Uterus (tissue), 2 donors: ENCODE results near the gene IL4R.

Experiments
- CTCF ChIP-seq, 4 experiments: fragments of 200-600 bp in 2 of 4; fragments of 450-650 bp in 2 of 4; sonication (generic) in 2 of 4; IDR thresholded peaks; one replicate each; pipeline ENCODE4 v1.5.1; 2016 to 2019; ENCODE audit warnings: antibody characterized with exemption in 4 of 4, mild to moderate bottlenecking in 2 of 4, moderate library complexity in 1 of 4
- POLR2A ChIP-seq, 2 donors: fragments of 450-650 bp; IDR thresholded peaks; one replicate each; pipeline ENCODE4 v1.6.1; 2016; ENCODE audit warnings: antibody characterized with exemption in 2 of 2, mild to moderate bottlenecking in 1 of 2, moderate library complexity in 1 of 2

GRCh38 chr16:27365142-27366089 lies 51.6 kb downstream of the IL4R start:
- TF ChIP-seq CTCF (IDR thresholded peaks at IDR 0.05) (no peak), POLR2A (IDR thresholded peaks at IDR 0.05) (no peak)
